HFF-Myc (cell line): Measurements from ENCODE around the gene GID8.

ENCODE experiments used
- DNase-seq: peaks from one replicate; pipeline ENCODE4 v3.0.0-alpha.2; 2011; ENCODE audit warnings: low read depth; ENCODE audit errors: extremely low read depth
- H3K4me3 ChIP-seq: replicated peaks from 2 replicates; pipeline ENCODE4 v1.5.1; 2011; ENCODE audit warnings: low read depth, mild to moderate bottlenecking, control low read depth, low read length
- CTCF ChIP-seq: IDR thresholded peaks from 2 replicates; pipeline ENCODE4 v1.5.1; 2012; ENCODE audit warnings: mild to moderate bottlenecking, low read depth, low read length, control low read depth; ENCODE audit errors: missing control alignments

Gene GID8

DNA sequence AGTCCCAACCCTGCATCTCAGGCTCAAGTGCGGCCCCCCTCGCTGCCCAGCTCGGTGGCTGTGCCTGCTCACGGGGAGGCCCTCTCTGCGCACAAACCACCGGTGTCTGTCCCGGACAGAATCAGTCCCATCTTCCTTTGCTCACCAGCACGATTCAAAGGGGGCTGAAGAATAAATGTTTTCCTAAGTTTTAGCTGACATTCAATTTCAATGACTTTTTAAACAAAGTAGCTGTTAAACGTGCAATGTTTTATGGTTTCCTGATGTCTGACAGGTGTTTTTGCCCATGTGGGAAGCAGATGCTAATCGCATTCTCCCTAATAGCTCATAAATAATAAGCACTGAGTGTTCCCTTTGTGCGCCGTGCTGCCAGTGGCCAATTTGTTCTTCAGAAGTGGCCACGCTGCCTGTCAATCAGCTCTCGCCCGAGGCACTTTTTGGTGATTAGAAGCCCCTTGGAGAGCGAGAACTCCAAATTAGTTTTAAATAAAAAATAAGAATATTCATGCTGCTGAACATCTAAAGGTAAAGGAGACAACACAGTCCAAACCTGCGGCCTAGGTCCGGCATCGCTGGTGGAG, 42.5 kb downstream of the GID8 start:
- H3K4me3 ChIP-seq: no peak overlapping the region
- DNase-seq: peak; percentile 71
- no peak for TF ChIP-seq CTCF

DNA sequence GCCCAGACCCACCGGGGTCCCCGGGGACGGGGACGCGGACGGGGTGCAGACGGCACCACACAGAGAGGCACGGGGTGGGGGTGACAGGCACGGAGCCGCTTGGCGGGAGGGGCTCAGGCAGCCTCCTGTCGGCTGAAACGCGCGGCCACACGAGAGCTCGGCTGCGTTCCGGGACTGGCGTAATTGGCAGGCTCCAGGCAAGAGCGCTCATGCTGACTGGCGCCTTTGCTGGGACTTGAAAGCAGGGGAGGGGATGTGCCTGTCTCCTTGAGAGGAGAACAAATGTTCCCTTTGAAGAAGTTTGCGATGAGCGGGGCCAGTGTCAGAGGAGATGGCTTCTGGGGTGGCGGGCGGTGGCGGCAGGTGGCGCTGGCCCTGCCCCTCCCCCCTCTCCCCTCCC, 43.0 kb downstream of the GID8 start:
- no peak overlapping the region for H3K4me3 ChIP-seq
- no peak for TF ChIP-seq CTCF
- DNase-seq: no peak

DNA sequence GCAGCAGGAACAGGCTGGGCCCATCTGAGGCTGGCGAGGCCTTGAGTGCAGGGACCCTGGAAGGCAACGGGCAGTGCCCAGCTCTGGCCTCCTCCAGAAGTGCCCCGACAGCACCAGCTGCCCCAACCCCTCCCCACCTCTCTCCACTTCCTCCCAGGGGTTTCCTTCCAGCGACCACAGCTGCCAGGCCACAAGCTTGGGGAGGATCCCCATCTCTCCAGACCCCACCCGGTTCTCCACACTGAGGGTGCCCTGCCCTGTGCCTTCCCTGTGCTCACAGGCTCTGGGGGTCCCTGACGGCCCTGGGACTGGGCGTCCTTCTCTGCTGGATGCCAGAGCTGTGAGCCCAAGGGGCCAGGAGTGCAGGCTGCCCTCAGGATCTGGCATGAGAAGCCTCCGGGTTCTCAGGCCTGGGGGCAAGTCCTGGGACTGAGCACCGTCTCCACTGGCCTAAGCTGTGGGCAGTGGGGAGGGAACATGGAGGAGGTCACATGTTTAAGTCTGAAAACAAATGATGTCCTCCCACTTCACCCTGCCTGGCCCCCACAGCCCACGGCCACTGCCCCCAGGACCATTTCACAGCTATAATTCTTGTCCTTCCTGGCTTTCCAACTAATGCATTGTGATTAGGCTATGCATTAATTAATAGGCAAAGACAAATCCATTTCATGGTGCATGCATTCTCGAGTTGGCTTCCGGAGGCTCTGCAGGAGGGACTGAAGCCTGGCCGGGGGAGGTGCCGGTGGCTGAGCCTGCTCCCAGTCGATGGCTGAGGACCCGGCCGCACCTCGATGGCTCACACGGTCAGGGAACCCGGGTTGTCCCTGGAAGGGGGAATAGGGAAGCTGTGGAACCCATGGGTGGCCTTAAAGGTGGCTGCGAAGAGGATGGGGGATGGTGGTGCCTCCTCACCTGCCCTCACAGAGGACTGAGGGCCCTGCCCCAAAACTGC, 44.5 kb downstream of the GID8 start:
- no peak for TF ChIP-seq CTCF
- DNase-seq: no peak
- no peak overlapping the region for H3K4me3 ChIP-seq

GRCh38 chr20:62983210-62983609, 45.3 kb downstream of the GID8 start:
- H3K4me3 ChIP-seq: no peak overlapping the region
- TF ChIP-seq CTCF: no peak
- DNase-seq: no peak

GRCh38 chr20:62984666-62985443, 46.9 kb downstream of the GID8 start:
- no peak overlapping the region for H3K4me3 ChIP-seq
- TF ChIP-seq CTCF: no peak
- DNase-seq: no peak

GRCh38 chr20:62985444-62985778, 47.5 kb downstream of the GID8 start:
- DNase-seq: no peak
- no peak overlapping the region for H3K4me3 ChIP-seq
- no peak for TF ChIP-seq CTCF
